Measurements from ENCODE around the gene PRM1.

GRCh38 chr16:11303405-11304138, 22.4 kb upstream of the PRM1 start:
- TF ChIP-seq, protein P1, sequence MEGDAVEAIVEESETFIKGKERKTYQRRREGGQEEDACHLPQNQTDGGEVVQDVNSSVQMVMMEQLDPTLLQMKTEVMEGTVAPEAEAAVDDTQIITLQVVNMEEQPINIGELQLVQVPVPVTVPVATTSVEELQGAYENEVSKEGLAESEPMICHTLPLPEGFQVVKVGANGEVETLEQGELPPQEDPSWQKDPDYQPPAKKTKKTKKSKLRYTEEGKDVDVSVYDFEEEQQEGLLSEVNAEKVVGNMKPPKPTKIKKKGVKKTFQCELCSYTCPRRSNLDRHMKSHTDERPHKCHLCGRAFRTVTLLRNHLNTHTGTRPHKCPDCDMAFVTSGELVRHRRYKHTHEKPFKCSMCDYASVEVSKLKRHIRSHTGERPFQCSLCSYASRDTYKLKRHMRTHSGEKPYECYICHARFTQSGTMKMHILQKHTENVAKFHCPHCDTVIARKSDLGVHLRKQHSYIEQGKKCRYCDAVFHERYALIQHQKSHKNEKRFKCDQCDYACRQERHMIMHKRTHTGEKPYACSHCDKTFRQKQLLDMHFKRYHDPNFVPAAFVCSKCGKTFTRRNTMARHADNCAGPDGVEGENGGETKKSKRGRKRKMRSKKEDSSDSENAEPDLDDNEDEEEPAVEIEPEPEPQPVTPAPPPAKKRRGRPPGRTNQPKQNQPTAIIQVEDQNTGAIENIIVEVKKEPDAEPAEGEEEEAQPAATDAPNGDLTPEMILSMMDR (conservative IDR thresholded peaks at IDR 0.05): no peak
- no peak for TF ChIP-seq EZH2 (IDR thresholded peaks at IDR 0.05; ENCODE audit: low read depth)

Measured in PC-9 (cell line).